ENCODE measurements around the gene GKN2.

Gene GKN2

GRCh38 chr2:68952887-68953521, at the start of gene GKN2:
Gene GKN2 (minus strand): TSS chr2:68952893. CDS start chr2:68952861, 32 bp downstream.
- H3K4me3 ChIP-seq (ENCODE audit: low read depth in 1 of 5, low read length in 5 of 5): no peak within 1 kb of the TSS
- H3K27ac ChIP-seq (ENCODE audit: low read depth, low read length): no peak within 1 kb of the TSS
- peaks cover 0 to 2% (median 0%) of the 10 kb centered on the region in 5 donors for H3K27me3 ChIP-seq (ENCODE audit: control insufficient read depth in 5 of 5, insufficient read depth in 4 of 5, low read length in 5 of 5)

DNA sequence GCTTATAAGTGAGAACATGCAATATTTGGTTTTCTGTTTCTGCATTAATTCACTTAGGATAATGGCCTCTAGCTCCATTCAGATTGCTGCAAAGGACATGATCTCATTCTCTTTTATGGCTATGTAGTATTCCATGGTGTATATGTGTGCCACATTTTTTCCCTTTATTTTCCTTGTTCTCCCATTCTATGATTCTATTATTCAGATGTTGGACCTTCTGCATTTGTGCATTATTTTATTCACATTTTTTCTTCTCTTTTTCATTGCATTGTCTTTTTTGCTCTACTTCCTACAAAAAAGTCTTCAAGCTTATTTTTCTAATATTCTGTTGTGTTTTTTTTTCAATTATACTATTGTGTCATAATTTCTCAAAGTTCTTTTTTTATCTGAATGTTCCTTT, 49.2 kb upstream of the GKN2 start:
- Histone ChIP-seq H3K9ac (ENCODE audit: low read length in 5 of 5) (no peak overlapping the region), H3K27ac (ENCODE audit: low read depth, low read length) (no peak overlapping the region), H3K9me3 (ENCODE audit: control insufficient read depth in 5 of 5, low read length in 5 of 5) (peaks cover 0 to 12% (median 2%) of the 10 kb centered on the region in 5 donors), H3K27me3 (ENCODE audit: control insufficient read depth in 5 of 5, insufficient read depth in 4 of 5, low read length in 5 of 5) (no peaks in the 10 kb centered on the region), H3K36me3 (ENCODE audit: control insufficient read depth in 5 of 5, insufficient read depth in 5 of 5, low read length in 5 of 5) (no peaks in the 10 kb centered on the region), H3K4me1 (ENCODE audit: control insufficient read depth in 5 of 5, insufficient read depth in 5 of 5, low read length in 5 of 5) (peaks cover 0 to 2% (median 2%) of the 10 kb centered on the region in 5 donors), H3K4me3 (ENCODE audit: low read depth in 1 of 5, low read length in 5 of 5) (no peak overlapping the region)

More at GRCh38 chr2:68952887-68953521, at the start of gene GKN2:
- H3K9ac ChIP-seq (ENCODE audit: low read length in 5 of 5): no peak within 1 kb of the TSS
- H3K36me3 ChIP-seq (ENCODE audit: control insufficient read depth in 5 of 5, insufficient read depth in 5 of 5, low read length in 5 of 5): no peaks in the 10 kb centered on the region
- H3K9me3 ChIP-seq (ENCODE audit: control insufficient read depth in 5 of 5, low read length in 5 of 5): no peaks in the 10 kb centered on the region
- peaks cover 0 to 3% (median 0%) of the 10 kb centered on the region in 5 donors for H3K4me1 ChIP-seq (ENCODE audit: control insufficient read depth in 5 of 5, insufficient read depth in 5 of 5, low read length in 5 of 5)

GRCh38 chr2:68997401-68997800, 44.7 kb upstream of the GKN2 start:
- no peaks in the 10 kb centered on the region for H3K36me3 ChIP-seq (ENCODE audit: control insufficient read depth in 5 of 5, insufficient read depth in 5 of 5, low read length in 5 of 5)
- peaks cover 0 to 14% (median 8%) of the 10 kb centered on the region in 5 donors for H3K4me1 ChIP-seq (ENCODE audit: control insufficient read depth in 5 of 5, insufficient read depth in 5 of 5, low read length in 5 of 5)
- no peak overlapping the region for H3K4me3 ChIP-seq (ENCODE audit: low read depth in 1 of 5, low read length in 5 of 5)
- no peak overlapping the region for H3K27ac ChIP-seq (ENCODE audit: low read depth, low read length)
- H3K9ac ChIP-seq (ENCODE audit: low read length in 5 of 5): no peak overlapping the region
- H3K9me3 ChIP-seq (ENCODE audit: control insufficient read depth in 5 of 5, low read length in 5 of 5): peaks cover 0 to 9% (median 2%) of the 10 kb centered on the region in 5 donors
- no peaks in the 10 kb centered on the region for H3K27me3 ChIP-seq (ENCODE audit: control insufficient read depth in 5 of 5, insufficient read depth in 4 of 5, low read length in 5 of 5)

GRCh38 chr2:68995916-68996315, 43.2 kb upstream of the GKN2 start:
- H3K4me1 ChIP-seq (ENCODE audit: control insufficient read depth in 5 of 5, insufficient read depth in 5 of 5, low read length in 5 of 5): peaks cover 0 to 14% (median 8%) of the 10 kb centered on the region in 5 donors
- no peak overlapping the region for H3K4me3 ChIP-seq (ENCODE audit: low read depth in 1 of 5, low read length in 5 of 5)
- H3K9me3 ChIP-seq (ENCODE audit: control insufficient read depth in 5 of 5, low read length in 5 of 5): peaks cover 0 to 2% (median 0%) of the 10 kb centered on the region in 5 donors
- H3K27me3 ChIP-seq (ENCODE audit: control insufficient read depth in 5 of 5, insufficient read depth in 4 of 5, low read length in 5 of 5): no peaks in the 10 kb centered on the region
- no peak overlapping the region for H3K27ac ChIP-seq (ENCODE audit: low read depth, low read length)
- no peaks in the 10 kb centered on the region for H3K36me3 ChIP-seq (ENCODE audit: control insufficient read depth in 5 of 5, insufficient read depth in 5 of 5, low read length in 5 of 5)
- no peak overlapping the region for H3K9ac ChIP-seq (ENCODE audit: low read length in 5 of 5)

DNA sequence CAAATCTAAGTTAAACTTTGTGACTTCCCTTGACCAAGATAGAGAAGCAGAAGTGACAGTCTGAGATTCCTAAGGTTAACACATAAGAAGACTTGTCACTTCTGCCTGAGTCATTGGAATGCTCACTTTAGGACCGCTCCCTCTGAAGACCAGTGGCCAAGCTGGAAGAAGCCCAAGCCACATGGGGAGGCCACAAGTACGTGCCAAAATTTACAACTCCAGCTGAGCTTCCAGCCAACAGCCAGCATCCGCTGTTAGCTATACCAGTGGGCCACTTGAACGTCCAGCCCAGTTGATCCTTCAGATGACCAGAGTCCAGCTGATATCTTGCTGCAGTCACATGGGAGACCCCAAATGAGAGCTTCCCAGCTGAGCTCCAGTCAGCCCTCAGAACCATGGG, 42.2 kb upstream of the GKN2 start:
- Histone ChIP-seq H3K9ac (ENCODE audit: low read length in 5 of 5) (no peak overlapping the region), H3K27me3 (ENCODE audit: control insufficient read depth in 5 of 5, insufficient read depth in 4 of 5, low read length in 5 of 5) (no peaks in the 10 kb centered on the region), H3K4me3 (ENCODE audit: low read depth in 1 of 5, low read length in 5 of 5) (no peak overlapping the region), H3K4me1 (ENCODE audit: control insufficient read depth in 5 of 5, insufficient read depth in 5 of 5, low read length in 5 of 5) (peaks cover 0 to 14% (median 8%) of the 10 kb centered on the region in 5 donors), H3K36me3 (ENCODE audit: control insufficient read depth in 5 of 5, insufficient read depth in 5 of 5, low read length in 5 of 5) (no peaks in the 10 kb centered on the region), H3K9me3 (ENCODE audit: control insufficient read depth in 5 of 5, low read length in 5 of 5) (no peaks in the 10 kb centered on the region), H3K27ac (ENCODE audit: low read depth, low read length) (no peak overlapping the region)

DNA sequence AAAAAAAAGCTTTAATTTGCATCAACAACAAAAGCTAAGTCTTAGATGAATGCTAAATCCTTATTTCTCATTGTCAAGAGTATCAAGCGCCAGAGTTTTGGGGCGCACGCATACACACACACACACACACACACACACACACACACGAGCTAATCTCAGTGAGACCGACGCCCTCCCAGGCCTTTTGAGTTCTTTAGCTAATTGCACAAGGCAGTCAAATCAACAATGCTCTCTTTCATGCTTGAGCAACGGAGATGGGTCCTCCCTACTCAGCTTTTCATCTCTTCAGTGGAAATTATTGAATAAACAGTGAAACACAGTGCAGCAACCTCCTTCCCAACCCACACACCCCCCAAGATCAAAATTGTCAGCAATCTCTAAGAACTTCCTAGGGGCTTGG, 41.0 kb upstream of the GKN2 start:
- Histone ChIP-seq H3K9ac (ENCODE audit: low read length in 5 of 5) (no peak overlapping the region), H3K27me3 (ENCODE audit: control insufficient read depth in 5 of 5, insufficient read depth in 4 of 5, low read length in 5 of 5) (no peaks in the 10 kb centered on the region), H3K27ac (ENCODE audit: low read depth, low read length) (no peak overlapping the region), H3K9me3 (ENCODE audit: control insufficient read depth in 5 of 5, low read length in 5 of 5) (no peaks in the 10 kb centered on the region), H3K4me3 (ENCODE audit: low read depth in 1 of 5, low read length in 5 of 5) (no peak overlapping the region), H3K4me1 (ENCODE audit: control insufficient read depth in 5 of 5, insufficient read depth in 5 of 5, low read length in 5 of 5) (peaks cover 0 to 14% (median 8%) of the 10 kb centered on the region in 5 donors), H3K36me3 (ENCODE audit: control insufficient read depth in 5 of 5, insufficient read depth in 5 of 5, low read length in 5 of 5) (no peaks in the 10 kb centered on the region)

- H3K4me1 ChIP-seq (ENCODE audit: control insufficient read depth in 5 of 5, insufficient read depth in 5 of 5, low read length in 5 of 5): peaks cover 0 to 14% (median 8%) of the 10 kb centered on the region in 5 donors
- H3K27me3 ChIP-seq (ENCODE audit: control insufficient read depth in 5 of 5, insufficient read depth in 4 of 5, low read length in 5 of 5): no peaks in the 10 kb centered on the region
- H3K36me3 ChIP-seq (ENCODE audit: control insufficient read depth in 5 of 5, insufficient read depth in 5 of 5, low read length in 5 of 5): no peaks in the 10 kb centered on the region
- no peaks in the 10 kb centered on the region for H3K9me3 ChIP-seq (ENCODE audit: control insufficient read depth in 5 of 5, low read length in 5 of 5)
- no peak overlapping the region for H3K9ac ChIP-seq (ENCODE audit: low read length in 5 of 5)
- no peak overlapping the region for H3K4me3 ChIP-seq (ENCODE audit: low read depth in 1 of 5, low read length in 5 of 5)
- H3K27ac ChIP-seq (ENCODE audit: low read depth, low read length): no peak overlapping the region
Observed at GRCh38 chr2:68992933-68993332, 40.2 kb upstream of the GKN2 start.

- Histone ChIP-seq H3K9ac (ENCODE audit: low read length in 5 of 5) (no peak overlapping the region), H3K27me3 (ENCODE audit: control insufficient read depth in 5 of 5, insufficient read depth in 4 of 5, low read length in 5 of 5) (no peaks in the 10 kb centered on the region), H3K4me3 (ENCODE audit: low read depth in 1 of 5, low read length in 5 of 5) (no peak overlapping the region), H3K4me1 (ENCODE audit: control insufficient read depth in 5 of 5, insufficient read depth in 5 of 5, low read length in 5 of 5) (peaks cover 0 to 15% (median 8%) of the 10 kb centered on the region in 5 donors), H3K9me3 (ENCODE audit: control insufficient read depth in 5 of 5, low read length in 5 of 5) (no peaks in the 10 kb centered on the region), H3K36me3 (ENCODE audit: control insufficient read depth in 5 of 5, insufficient read depth in 5 of 5, low read length in 5 of 5) (no peaks in the 10 kb centered on the region), H3K27ac (ENCODE audit: low read depth, low read length) (no peak overlapping the region)
Observed at GRCh38 chr2:68992341-68992740, 39.6 kb upstream of the GKN2 start.

- Histone ChIP-seq H3K9ac (ENCODE audit: low read length in 5 of 5) (no peak overlapping the region), H3K9me3 (ENCODE audit: control insufficient read depth in 5 of 5, low read length in 5 of 5) (no peaks in the 10 kb centered on the region), H3K4me1 (ENCODE audit: control insufficient read depth in 5 of 5, insufficient read depth in 5 of 5, low read length in 5 of 5) (peaks cover 0 to 13% (median 10%) of the 10 kb centered on the region in 5 donors), H3K27me3 (ENCODE audit: control insufficient read depth in 5 of 5, insufficient read depth in 4 of 5, low read length in 5 of 5) (no peaks in the 10 kb centered on the region), H3K4me3 (ENCODE audit: low read depth in 1 of 5, low read length in 5 of 5) (no peak overlapping the region), H3K36me3 (ENCODE audit: control insufficient read depth in 5 of 5, insufficient read depth in 5 of 5, low read length in 5 of 5) (no peaks in the 10 kb centered on the region), H3K27ac (ENCODE audit: low read depth, low read length) (no peak overlapping the region)
Observed at GRCh38 chr2:68989035-68989434, 36.3 kb upstream of the GKN2 start.

DNA sequence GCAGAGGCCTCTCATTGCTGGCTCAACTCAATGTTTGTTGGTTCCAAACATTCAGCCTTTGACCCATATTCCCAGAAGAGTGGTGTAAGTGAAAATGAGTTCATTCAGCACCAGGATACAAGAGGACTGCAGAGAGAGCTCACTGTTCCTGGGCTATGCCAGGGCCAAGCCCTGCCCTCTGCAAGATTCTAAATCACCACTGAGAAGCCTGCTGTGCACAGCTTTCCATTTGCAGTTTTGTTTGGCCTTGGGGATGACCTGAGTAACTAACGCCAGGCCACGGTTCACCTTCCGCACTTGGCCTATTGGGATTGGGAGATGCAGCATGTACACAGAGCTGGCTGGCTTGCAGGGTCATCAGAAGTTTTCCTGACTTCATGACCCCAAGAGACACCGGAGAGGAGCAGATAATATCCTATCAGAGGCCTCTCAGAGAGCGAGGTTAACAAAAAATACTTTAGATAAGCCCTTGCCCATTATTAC, 34.4 kb upstream of the GKN2 start:
- no peaks in the 10 kb centered on the region for H3K36me3 ChIP-seq (ENCODE audit: control insufficient read depth in 5 of 5, insufficient read depth in 5 of 5, low read length in 5 of 5)
- no peak overlapping the region for H3K27ac ChIP-seq (ENCODE audit: low read depth, low read length)
- no peaks in the 10 kb centered on the region for H3K27me3 ChIP-seq (ENCODE audit: control insufficient read depth in 5 of 5, insufficient read depth in 4 of 5, low read length in 5 of 5)
- peak overlapping the region in 1 of 5 donors; percentile 25 for H3K4me3 ChIP-seq (ENCODE audit: low read depth in 1 of 5, low read length in 5 of 5)
- peaks cover 0 to 13% (median 10%) of the 10 kb centered on the region in 5 donors for H3K4me1 ChIP-seq (ENCODE audit: control insufficient read depth in 5 of 5, insufficient read depth in 5 of 5, low read length in 5 of 5)
- no peaks in the 10 kb centered on the region for H3K9me3 ChIP-seq (ENCODE audit: control insufficient read depth in 5 of 5, low read length in 5 of 5)
- no peak overlapping the region for H3K9ac ChIP-seq (ENCODE audit: low read length in 5 of 5)

Data from subcutaneous abdominal adipose tissue (tissue), 5 donors.